Stimulated activated CD4-positive, alpha-beta T cell treated with anti-CD3 and anti-CD28 coated beads, Interleukin-2, amount 100 ng/mL, for 24 hours (primary cell): ENCODE results near the gene FLT3.
"Not testable (repeated sequence)": the region's sequence is repeated elsewhere in the genome, so short reads cannot be mapped to it uniquely, and the experiment has no call there.

Experiments used
- DNase-seq, 2 donors: peaks; one replicate each; pipeline ENCODE4 v3.0.0-alpha.2; 2020

Gene FLT3

DNA sequence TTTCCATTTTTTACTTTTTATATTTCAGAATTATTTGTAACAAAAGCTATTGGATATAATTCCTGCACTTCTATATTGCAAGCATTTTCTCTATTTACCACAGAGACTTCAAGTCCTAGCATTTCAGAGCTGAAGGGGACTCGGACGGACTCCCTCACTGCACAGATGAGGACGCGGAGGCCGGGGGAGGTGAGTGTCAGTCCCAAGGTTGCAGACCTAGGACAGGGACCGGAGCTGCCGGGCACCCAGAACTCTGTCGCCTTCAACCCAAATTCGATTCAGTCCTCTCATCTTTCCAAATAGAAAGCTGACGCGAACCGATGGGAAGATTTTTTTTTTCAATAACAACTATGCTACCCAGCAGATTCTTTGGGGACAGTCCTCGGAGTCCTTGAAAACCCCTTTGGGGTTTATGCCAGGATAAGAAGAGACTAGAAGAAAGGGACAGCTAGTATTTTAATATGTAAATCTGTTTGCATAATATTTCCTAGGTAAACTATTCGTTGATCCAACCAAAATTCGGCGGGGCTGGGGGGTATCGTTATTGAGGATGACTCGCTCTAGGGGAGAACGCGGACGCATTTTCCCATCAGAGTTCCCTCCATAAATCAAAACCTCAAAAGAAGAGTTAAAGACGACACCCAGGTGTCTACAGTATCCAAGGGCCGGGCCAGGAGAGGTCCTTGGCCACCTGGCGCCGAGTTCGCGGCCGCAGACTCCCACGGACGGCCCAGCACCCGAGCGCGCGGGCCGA, 803 bp downstream of the FLT3 start:
- no peak for DNase-seq

- no peak for DNase-seq
Observed at GRCh38 chr13:28097503-28097902, 2.9 kb downstream of the FLT3 start.

DNA sequence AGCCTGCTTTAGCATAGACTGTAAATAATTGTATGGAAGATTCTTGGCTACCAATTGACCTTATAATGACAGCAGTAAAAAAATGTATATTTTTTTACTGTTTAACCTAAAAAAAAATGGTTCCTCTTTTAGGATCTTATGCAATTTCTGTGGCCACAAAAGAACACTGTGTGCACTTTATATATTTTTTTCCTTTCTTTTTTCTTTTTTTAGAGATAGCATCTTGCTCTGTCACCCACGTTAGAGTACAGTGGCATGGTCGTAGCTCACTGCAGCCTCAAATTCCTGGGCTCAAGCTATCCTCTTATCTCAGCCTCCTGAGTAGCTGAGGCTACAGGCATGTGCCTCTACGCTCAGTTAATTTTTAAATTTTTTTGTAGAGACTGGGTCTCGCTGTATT, 6.1 kb downstream of the FLT3 start:
- no peak for DNase-seq

DNA sequence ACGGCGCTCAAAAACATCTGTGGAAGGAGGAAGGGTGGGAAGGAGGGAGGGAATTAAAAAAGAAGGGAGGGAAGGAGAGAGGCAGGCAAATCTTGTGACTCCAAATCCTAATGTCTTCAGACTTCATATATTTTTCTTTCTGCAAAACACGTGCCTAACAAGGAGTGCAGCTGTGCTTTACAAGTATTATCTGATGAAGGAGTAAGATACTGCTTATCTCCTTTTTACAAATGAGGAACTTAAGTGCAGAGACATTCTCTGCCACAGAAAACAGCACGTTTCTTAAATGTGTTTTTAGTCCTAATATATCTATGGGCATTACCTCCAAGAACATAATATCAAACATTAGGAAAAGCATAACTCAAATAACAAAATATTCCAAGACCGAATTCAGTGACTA, 6.5 kb downstream of the FLT3 start:
- no peak for DNase-seq

DNA sequence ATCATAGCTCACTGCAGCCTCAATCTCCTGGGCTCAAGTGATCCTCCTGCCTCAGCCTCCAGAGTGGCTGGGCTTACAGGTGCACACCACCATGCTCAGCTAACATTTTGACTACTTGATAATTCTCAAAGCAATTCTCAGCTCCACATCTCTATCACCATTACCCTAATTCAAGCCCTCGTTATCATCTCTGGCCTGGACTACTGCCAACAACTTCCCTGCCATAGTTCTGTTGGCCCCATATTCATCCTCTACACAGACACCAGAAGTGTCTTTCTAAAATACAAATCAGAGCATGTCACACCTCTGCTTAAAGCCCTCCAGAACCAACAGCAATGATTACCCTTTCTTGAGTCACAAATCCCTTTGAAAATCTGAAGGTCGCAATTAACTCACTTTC, 7.9 kb downstream of the FLT3 start:
- no peak for DNase-seq

- DNase-seq: no peak
Observed at GRCh38 chr13:28089065-28089464, 11.3 kb downstream of the FLT3 start.

- DNase-seq: not testable (repeated sequence)
Observed at GRCh38 chr13:28077820-28078219, 22.6 kb downstream of the FLT3 start.

- DNase-seq: no peak
Observed at GRCh38 chr13:28077231-28077630, 23.1 kb downstream of the FLT3 start.

DNA sequence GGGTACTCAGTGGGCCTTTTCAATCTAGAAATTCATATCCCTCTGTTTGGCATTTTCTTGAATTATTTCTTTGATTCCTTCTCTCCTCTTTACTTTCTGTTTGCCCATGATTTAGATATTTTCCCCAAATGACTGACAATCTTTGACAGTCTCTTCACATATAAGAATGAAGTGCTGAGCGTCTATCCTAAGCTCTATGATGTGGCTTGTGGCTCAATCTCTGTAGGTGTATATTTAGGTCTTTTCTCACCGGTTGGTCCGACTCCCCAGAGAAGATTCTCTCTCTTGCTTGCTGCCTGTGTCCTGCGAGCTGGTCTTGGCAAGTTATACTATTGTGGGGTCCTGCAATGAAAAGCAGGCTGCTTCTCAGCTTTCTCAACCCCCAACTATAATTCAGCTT, 29.0 kb downstream of the FLT3 start:
- no peak for DNase-seq

- no peak for DNase-seq
Observed at GRCh38 chr13:28067491-28067890, 32.9 kb downstream of the FLT3 start.

- peak; percentile 54 to 61 for DNase-seq
Observed at GRCh38 chr13:28058866-28059613, 41.3 kb downstream of the FLT3 start.

- DNase-seq: no peak
Observed at GRCh38 chr13:28056970-28057712, 43.2 kb downstream of the FLT3 start.

GRCh38 chr13:28056426-28056825, 44.0 kb downstream of the FLT3 start:
- no peak for DNase-seq

DNA sequence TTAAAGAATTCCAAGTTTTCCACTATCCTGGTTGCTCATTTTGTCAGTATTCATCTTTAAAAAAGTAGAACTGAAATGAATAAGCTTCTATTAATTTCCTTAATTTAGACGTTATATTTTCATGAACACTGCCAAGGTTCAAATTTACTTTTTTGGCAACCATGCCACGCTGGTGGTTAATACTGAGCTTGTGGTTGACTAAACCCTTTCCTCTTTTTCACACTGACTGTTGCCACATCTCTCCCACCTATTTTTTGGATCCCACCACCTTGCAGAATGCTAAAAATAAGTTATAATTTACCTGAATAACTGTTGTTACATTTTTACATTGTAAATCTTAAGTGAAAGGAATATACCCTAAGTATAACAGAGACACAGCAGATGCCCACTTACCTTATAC, 45.0 kb downstream of the FLT3 start:
- DNase-seq: no peak

DNA sequence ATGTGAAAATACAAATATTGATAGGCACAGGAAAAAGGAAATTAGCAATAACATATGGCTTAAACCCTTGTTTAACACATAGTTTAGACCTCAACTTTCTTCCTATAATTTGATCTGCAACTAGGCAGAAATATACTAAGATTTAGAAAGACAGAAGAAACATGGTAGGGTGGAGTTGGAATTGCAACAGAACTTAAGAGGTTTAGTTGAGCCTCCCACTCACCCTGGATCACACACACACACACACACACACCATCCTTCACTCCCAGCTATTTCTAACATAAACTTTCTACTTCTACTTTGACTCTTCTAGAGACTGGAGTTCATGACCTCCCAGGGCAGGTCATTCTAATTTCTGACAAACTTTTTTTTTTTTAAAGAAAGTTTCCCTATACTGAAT, 47.4 kb downstream of the FLT3 start:
- no peak for DNase-seq

DNA sequence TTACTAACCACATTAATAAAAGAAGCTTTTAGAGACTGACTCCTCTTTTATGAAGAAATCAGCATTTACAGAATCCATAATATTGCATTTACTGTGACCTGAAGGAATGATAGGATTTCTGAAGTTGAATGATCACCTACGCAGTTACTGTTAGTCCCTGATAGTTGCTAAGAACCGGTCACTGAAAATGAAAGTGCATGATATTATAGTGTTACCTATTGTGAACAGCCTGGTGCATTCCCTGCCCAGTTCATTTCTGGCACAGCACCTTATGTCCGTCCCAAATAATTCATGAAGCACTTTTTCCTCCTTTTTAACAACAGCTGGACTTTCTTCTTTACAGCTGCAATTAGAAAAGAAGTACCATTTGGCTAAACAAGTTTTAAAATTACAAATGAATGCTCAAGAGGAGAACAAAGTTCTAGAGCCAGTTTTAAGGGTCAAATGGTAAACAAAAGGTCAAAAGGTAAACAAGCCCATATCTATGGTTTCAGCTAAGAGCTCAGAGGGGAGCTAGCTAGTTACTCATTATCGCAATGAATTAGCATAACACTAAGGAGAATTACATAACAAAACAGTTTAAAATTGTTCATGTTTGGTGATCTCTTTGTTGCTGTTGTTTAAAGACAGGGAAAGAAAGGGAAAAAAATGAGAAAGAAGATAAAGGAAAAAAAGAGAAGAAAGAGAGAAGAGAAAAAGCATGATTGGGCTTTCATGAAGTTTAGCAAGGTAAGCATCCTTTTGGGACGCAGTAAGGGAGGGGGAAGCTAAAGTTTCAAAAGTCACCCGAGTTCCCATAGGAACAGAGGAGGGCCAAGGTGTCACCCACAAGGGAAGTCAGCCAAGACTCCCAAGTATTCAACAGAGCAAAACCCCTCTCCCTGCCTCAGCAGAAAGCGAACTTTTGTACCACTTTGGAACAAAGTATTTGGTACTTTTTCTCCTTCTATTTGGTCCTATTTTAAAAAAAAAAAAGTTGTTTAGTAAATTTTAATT, 50.2 kb downstream of the FLT3 start:
- DNase-seq: no peak

DNA sequence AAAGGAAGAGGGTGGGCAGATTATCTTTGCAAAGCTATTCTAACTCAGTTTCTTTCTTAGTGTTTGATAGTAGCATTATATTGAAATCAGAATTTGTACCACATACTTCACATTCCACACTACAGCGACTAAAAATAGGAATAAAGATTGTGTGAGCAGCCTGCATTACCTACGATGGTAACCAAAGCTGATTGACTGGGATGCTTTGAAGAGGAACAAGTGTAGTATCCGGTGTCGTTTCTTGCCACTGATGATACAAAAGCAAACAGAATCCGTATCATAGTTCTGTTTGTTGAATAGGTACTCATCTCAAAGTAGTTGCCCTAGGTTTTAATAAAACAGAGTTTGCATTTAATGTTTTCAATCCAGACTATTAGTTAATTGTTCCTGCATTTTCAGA, 51.2 kb downstream of the FLT3 start:
- no peak for DNase-seq

DNA sequence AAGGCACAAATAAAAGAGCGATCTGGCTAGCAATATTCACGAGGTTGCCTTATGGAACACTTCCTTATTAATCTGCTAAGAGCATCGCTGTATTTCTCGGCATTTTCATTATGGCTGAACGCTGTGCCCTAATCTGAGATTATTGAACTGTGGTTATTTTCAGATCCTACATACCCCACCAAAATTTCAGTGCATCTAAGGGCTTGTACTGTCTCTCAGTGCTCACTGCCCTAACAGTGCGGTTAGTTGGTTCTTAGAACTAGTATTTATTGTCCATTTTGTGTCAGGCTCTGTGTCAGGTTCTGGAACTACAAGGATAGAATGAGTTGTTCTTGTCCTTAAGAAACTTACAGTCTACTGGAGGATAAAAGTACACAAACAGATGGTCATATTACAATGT, 51.6 kb downstream of the FLT3 start:
- no peak for DNase-seq

- no peak for DNase-seq
Observed at GRCh38 chr13:28047757-28048388, 52.5 kb downstream of the FLT3 start.

- DNase-seq: no peak
Observed at GRCh38 chr13:28046981-28047380, 53.4 kb downstream of the FLT3 start.

- DNase-seq: no peak
Observed at GRCh38 chr13:28045861-28046260, 54.5 kb downstream of the FLT3 start.

DNA sequence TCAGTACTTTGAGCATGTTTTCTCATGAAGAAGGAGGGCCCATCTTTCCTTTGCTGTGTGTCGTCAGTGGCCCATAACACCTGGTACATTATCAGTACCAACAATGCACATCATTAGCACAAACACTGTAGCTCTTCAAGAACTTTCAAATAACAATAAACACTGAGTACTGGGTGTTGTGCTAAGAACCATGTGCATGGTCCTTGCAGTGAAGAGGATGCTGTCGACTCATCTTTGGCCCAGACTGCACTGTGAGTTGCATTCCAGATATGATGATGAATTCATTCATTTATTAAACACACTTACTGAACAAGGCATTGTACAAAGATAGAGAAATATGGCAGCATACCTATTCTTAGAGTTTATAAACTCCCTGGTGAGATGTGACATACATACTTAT, 55.8 kb downstream of the FLT3 start:
- no peak for DNase-seq
